Renal cortical epithelial cell (primary cell): ENCODE results near the gene MARF1. TPM values are rescaled to one million over a fixed set of nuclear protein-coding genes. Genes with fewer than 3 reads are reported as not detected.
"Not testable (repeated sequence)": the region's sequence is repeated elsewhere in the genome, so short reads cannot be mapped to it uniquely, and the experiment has no call there.

Experiments
- DNase-seq: peaks from one replicate; pipeline ENCODE4 v3.0.0-alpha.2; 2011; ENCODE audit warnings: low read depth
- total RNA-seq: library from RNA; depleted of rRNA; stranded (reverse); fragments of >200 nt; gene quantifications from 2 replicates; pipeline ENCODE4 v1.2.3, GENCODE V29; 2014

The MARF1 gene
- total RNA-seq, 1 donor from 2014 or later, result 32.3 TPM

DNA sequence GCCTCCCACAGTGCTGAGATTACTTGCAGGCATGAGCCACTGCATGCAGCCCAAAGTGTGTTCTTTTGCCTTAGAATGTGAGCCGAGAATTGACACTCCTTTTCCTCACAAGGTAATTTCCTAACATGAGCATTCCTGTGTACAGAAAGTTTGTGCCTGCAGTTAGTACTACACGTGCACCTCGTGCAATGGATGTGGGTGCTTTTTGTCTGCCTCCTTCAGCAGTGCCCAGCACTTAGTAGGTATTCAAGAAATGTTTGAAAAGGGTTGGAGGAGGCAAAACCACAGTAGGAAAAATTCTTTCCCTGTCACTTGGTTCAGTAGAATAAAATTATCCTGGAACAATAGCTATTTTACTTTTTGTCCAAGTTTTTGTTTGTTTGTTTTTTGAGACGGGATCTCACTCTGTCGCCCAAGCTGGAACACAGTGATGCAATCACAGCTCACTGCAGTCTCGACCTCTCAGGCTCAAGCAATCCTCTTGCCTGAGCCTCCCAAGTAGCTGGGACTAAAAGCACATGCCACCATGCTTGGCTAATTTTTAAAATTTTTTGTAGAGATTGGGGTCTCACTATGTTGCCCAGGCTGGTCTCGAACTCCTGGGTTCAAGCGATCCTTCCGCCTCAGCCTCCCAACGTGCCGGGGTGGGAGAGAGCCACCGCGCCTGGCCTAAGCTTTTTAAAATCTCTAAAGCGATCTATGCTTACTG, 9.5 kb upstream of the MARF1 start:
- no peak for DNase-seq

DNA sequence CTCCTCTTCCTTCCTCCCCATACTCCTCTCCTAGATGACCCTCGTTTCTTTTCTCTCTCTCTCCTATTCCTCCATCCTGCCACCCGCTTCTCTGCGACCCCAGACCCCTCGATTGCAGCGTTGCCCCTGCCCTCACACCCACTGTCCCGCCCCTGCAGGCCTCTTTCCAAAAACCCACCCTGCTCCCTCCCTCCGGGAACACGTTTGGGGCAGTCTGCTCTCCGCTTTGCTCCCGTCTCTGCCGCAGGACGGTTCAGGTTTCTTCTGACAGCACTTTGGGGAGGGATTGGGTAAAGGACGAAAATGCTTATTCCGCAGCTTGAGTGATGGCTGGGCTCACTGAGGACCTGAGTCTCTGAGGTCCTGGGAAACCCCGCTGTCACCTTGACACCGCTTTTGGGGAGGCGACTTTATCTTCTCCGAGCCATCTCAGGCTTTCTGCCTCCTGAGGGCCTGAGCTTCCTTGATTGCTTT, 7.8 kb upstream of the MARF1 start:
- no peak for DNase-seq

DNA sequence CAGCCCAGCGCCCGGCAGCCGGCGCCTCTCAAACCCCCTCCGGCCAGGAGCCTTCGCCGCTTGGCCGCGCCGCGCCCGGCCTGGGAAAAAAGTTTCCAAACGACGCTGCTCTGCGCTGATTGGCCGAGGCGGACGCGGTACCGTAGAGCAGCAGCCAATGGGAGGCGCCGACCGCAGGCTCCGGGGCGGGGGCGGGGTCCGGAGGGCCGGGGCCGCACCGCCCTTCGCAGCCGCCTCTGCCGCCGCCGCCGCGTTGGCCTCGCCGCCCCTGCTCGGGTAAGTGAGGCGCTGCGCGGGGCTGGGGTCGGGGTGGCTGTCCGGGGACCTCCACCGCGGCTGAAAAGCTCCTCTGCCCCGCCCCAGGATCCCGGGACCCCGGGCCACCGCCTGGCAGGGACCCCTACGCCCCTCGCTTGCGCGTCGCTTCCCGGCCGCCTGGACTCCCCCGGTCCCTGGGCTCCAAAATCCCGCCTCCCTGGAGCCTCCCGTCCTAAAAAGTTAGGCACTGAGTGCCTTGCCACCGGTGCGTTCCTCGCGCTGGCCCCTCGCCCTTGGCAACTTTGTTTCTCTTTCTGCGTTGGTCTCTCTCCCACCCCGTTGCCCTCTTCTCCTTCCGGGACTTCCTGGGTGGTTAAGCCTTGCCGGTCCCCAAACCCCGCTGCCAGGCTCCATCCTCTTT, 7.2 kb upstream of the MARF1 start, which contains the start of gene NDE1:
Gene NDE1 (plus strand): TSS at position 227 of the 679 bp plus-strand sequence. CDS start 14,534 bp downstream, outside the sequence.
- DNase-seq, result peak; percentile 70

DNA sequence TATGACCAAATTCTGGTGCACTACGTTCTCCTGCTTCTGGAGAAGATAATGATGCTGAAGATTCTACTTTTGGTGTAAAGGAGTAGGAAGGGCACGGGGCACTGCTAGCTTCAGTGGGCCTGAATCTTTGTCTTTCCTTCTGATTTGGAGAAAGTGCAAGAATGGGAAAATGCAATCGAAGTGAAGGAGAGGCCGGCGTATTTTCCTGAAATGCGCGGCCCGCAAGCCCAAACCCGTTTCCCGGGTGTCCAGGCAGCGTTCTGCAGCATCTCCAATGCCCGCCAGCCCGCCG, 6.7 kb upstream of the MARF1 start:
- DNase-seq, result no peak

DNA sequence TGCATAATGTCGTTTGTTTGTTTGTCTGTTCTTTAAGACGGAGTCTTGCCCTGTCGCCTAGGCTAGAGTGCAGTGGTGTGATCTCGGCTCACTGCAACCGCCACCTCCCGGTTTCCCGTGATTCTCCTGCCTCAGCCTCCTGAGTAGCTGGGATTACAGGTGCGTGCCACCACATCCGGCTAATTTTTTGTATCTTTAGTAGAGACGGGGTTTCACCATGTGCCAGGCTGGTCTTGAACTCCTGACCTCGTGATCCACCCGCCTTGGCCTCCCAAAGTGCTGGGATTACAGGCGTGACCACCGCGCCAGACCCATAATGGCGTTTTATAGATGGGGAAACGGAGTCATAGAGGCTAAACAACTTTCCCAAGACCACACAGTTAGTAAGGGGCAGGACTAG, 6.4 kb upstream of the MARF1 start:
- not testable (repeated sequence) for DNase-seq

DNA sequence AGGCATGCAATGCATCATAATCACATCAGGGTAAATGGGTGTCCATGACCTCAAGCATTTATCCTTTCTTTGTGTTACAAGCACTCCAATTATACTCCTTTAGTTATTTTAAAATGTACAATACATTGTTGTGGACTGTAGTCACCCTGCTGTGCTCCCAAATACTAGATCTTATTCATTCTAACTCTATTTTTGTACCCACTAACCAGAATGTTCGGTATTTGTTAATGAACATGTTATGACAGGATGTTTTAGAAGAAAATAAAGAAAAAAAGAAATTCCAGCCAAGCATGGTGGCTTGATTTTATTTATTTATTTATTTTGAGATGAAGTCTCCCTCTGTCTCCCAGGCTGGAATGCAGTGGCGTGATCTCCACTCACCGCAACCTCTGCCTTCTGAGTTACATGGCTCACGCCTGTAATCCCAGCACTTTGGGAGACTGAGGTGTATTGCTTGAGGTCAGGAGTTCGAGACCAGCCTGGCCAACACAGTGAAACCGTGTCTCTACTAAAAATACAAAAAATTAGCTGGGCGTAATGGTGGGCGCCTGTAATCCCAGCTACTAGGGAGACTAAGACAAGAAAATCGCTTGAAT, 5.3 kb upstream of the MARF1 start:
- DNase-seq, result no peak

DNA sequence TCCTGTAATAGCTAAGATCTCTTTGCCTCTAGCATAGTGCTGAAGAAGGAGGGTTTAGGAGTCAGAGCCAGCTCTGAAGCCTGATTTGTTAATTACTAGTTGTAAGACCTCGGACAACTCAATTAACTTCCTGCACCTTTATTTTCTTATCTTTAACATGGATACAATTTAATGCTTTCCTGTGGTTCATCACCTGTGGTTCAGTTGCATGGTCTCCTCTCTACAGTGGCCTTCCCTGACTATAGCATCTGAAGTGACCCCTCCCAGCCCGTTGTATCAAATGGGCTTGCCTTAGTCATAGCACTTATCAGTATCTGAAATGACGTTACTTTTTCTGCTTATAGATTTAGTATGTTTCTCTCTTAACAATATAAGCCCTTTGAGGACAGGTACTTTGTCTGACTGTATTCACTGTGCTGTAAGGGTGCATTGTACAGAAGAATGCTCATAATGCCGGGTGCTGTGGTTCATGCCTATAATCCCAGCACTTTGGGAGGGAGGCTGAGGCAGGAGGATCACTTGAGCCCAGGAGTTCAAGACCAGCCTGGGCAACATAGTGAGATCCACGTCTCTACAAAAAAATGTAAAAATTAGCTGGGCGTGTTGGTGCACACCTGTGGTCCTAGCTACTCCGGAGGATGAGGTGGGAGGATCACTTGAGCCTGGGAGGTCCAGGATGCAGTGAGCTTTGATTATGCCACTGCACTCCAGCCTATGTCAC, 4.5 kb upstream of the MARF1 start:
- DNase-seq, result no peak

DNA sequence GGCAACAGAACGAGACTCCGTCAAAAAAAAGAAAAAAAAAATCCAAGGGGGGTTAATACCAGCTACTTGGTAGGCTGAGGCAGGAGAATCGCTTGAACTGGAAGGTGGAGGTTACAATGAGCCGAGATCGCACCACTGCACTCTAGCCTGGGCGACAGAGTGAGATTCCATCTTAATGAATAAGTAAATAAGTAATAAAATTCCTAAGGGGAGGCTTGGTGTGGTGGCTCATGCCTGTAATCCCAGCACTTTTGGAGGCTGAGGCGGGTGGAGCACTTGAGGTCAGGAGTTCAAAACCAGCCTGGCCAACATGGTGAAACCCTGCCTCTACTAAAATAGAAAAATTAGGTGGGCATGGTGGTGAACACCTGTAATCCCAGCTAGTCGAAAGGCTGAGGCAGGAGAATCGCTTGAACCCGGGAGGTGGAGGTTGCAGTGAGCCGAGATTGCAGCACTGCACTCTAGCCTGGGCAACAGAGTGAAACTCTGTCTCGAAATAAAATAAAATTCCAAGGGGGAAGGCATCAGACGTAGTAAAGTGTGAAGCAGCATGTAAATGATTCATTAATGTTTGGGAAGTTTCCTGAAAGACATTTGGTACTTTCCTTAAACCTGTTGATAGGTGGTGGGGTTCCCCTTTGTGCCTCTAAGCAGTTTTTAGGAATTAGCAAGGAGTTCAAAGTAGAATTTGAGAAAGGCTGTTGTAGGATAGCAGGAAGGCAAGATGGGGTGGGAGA, 3.8 kb upstream of the MARF1 start:
- peak; percentile 27 for DNase-seq

DNA sequence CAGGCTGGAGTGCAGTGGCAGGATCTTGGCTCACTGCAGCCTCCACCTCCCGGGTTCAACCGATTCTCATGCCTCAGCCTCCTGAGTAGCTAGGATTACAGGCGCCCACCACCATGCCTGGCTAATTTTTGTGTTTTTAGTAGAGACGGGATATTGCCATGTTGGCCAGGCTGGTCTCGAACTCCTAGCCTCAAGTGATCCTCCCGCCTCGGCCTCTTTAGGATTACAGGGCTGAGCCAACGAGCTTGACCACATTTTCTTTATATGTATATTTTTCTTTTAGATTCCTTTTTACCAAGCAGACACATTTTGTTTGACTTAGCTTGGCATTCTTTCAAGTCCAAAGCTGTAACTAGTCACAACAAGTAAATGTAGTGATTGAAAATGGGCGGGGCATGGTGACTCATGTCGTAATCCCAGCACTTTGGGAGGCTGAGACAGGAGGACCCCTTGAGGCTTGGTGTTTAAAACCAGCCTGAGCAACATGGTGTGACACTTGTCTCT, 2.1 kb upstream of the MARF1 start:
- DNase-seq, result peak; percentile 78

DNA sequence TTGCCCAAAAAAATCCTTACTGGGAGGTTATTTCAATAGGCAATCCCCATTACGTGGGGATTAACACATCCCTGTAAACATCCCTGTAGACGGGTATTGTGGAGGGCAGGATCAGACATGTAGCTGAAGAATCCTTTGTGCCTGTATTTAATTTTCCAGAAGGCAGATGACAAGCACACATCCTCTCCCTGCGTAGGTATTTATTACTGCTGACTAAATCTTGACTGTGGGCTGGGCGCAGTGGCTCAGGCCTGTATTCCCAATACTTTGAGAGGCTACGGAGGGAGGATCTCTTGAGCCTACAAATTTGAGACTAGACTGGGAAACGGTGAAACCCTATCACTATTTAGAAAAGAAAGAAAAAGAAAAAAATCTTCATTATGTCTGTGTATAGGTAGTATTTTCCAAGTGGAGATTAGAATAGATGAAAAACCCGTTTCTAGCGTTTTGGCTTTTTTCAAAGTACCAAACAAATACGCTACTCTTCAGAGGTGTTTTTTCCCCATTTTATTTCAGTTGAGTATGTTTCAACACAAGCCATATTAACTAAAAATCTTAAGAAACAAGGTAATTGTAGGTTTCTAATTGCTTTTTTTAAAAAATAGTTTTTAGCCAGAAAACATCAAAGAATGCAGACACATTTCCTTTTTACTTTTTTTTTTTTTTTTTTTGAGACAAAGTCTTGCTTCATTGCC, 1.5 kb upstream of the MARF1 start:
- no peak for DNase-seq

DNA sequence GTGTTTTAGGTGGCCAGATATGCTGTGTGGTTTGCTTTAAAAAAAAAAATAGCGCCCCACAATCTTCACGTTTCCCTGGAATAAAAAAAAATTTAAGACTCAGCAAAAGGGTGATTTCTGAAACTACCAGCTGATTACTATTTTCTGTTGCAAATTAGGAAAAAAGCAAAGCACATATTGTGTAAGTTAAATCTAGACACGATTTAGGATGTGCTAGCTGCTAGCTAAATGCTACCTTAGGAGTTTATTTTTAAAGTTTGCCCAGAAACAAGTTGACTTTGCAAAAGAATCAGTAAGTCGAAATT, 944 bp upstream of the MARF1 start:
- DNase-seq, result no peak

DNA sequence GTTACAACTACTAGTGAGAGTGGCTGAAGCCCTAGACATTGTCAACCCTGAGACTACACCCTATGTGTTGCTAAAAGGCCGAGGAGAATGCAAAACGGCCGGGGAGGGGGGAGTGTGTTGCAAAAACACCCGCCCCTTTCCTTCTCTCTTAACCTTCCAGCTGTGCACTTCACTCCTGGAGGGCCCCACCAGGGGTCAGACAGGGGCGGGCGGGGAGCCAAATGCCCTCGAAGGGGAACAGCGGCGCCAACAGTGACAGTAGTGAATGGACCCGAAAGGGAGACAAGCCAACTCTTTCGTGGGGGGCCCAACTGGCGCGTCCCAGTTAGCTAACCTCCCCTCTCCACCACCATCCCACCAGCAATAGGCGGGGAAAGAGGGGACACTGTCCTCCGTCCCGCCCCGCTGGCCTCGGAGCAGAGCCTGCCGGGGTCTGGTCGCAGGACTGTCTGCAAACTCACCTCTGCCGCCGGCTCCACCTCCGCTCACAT, 352 bp downstream of the MARF1 start:
- peak; percentile 57 for DNase-seq

DNA sequence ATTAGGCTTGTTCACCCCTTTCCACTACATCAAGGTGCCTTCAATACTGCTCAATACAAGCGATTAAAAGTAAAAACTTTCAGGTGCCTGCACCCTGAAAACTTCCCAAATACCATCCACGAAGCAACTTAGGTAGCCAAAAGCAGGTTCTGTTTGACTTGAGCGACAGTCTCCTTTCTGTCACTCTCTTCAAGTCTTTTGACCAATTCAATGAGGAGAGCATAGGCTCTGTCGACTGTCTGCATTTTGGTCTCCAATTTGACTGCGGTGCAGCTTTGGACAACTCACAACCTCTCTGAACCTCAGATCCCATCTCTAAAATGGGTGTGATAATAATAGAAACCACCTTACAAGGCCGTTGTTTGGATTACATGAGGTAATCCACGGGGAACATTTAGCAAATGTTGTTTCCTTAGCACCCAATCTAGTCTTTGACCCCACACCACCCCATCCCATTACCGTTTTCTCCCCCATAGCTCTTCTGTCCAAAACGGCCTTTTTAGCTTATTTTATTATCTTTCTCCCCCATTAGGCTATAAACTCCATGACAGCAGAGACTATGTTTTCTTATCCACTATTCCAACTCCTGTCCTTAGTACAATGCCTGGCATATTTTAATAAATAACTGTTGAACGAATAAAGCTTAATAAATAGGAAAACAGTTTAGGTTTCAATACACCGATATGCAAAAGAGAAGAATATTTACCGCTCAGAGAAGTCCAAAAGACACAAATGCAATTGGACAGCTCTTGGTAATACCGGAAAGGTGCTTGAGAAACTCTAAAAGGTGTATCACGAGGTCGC, 999 bp downstream of the MARF1 start:
- no peak for DNase-seq

DNA sequence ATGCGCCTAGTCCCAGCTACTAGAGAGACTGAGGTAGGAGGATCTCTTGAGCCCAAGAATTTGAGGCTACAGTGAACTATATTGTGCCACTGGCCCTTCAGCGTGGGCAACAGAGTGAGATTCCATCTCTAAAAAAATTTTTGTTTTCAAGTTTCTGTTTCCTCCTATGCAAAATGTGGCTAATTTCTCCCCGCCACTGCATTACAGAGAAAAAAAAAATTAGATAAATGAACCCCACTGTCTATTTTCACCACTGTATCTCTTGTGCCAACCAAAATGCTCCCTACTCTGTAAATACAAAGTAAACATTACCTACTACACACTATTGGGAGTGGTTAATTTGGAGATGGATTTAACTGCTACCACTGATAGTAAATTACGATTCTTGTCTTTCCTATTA, 2.0 kb downstream of the MARF1 start:
- no peak for DNase-seq

DNA sequence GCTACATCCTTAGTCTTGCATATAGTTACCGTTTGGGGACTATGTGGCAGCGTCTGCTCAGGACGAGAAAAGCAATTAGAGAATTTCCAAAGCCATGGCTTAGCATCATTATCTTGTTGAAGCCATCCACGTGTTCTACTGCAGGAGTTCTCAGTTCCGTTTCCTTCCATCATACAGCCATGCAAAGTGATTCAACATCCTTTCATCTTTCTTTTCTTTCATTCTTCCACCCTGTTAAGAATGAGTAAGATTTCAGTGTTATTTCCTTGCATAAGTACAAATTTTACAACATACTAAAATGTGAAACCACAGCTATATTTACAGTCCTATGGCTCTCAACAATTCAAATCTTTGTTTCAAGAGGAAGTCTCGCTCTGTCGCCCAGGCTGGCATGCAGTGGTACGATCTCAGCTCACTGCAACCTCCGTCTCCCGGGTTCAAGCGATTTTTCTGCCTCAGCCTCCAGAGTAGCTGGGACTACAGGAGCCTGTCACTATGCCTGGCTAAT, 3.8 kb downstream of the MARF1 start:
- DNase-seq, result no peak

DNA sequence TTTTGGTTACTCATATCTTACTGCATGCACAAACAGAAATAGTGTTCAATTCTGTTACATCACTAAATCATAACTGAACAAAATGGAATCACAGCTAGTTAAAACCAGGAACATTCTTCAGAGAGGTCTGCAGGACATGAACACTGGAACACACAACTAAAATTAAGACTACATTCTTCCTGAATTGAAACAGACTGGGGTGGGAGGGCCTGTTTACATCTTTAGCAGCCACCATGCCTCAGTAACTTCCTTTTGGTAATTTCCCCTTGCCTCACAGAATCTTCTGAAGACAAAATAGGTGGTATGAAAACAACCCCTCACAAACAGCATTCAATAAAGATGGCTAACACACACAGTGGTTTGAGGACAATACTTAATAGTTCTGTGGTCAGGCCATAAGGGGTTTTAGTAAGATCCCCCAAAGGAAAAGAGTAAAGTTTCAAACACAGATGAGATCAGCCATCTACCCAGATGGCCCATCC, 6.5 kb downstream of the MARF1 start:
- no peak for DNase-seq

DNA sequence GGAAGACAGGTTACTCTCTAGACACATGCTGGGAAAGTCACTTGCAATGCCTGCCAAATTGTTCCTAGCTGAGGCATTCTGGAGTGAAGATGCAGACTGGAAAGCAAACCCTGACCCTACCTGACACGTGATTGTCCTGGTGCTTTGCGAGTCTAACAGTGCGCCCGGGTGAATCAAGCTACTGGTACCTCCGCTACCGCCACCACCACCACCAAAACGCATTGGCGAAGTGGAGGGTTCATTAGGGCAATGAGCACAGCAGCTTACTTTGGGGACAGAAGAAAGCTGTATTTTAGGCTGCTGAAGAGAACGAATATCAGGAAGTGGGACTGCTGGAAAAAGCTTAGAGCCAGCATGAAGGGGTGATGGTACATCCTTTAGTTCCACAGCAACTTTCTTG, 7.0 kb downstream of the MARF1 start:
- no peak for DNase-seq

DNA sequence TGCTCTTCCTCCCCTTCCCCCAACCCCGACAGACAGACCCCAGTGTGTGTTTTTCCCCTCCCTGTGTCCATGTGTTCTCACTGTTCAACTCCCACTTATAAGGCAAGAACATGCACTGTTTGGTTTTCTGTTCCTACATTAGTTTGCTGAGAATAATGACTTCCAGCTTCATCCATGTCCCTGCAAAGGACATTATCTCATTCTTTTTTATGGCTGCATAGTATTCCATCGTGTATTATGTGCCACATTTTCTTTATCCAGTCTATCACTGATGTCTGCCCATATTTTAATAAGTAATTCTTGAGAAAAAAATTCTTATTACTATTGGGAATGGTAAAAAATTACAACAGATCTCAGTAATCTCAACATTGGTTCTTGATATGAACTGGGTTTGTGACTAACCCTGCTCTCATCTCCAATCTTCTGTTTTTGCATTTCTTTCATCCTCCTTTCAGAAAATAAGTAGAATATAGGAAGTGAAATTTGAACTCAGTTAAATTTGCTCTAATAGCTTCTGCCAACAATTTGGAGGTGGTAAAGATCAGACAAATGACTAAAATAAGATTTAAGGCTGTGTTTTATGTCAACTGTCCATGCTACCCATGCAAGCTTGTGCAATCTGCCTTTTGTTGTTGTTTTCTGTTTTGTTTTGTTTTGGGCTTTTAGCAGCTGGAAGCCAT, 11.1 kb downstream of the MARF1 start:
- DNase-seq, result no peak

DNA sequence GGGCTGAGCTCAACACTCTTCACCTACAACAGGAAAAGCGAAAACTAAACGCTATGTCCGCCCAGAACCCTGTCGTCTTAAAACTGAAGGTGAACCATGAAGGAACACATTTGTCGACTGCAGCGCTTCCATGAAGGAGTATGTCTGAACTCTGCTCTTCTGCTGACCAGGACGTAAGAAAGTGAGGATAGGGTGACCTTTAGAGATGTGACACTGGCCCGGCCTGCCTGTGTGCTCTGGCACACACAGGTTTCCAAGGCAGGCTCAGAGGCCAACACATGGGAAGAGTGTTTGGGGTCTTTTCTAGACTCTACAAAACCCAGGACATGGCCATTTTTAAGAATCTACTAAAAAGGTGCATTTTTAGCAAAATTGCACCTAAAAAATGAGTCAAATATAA, 21.1 kb downstream of the MARF1 start:
- no peak for DNase-seq
